HepG2 (cell line): Measurements from ENCODE around the gene STMN1. TPM values are rescaled to one million over a fixed set of nuclear protein-coding genes. Genes with fewer than 3 reads are reported as not detected.

Source experiments
- DNMT3B ChIP-seq: conservative IDR thresholded peaks from 2 replicates; pipeline ENCODE4 v1.6.1; 2016; ENCODE audit warnings: missing biosample characterization, control low read depth
- DPF2 ChIP-seq: sonication (generic); formaldehyde crosslinking; IDR thresholded peaks from 2 replicates; pipeline ENCODE4 v1.4.0; 2020; ENCODE audit warnings: mild to moderate bottlenecking, low read depth, missing genetic modification reagents, borderline replicate concordance
- ELF4 ChIP-seq: sonication (generic); formaldehyde crosslinking; IDR thresholded peaks from 2 replicates; pipeline ENCODE4 v1.5.0; 2020; ENCODE audit warnings: missing genetic modification reagents, mild to moderate bottlenecking, moderate library complexity, borderline replicate concordance
- ETV6 ChIP-seq: sonication (generic); formaldehyde crosslinking; conservative IDR thresholded peaks from 2 replicates; pipeline ENCODE4 v1.4.0; 2020; ENCODE audit warnings: missing genetic modification reagents
- GPBP1L1 ChIP-seq: sonication (generic); formaldehyde crosslinking; IDR thresholded peaks from 2 replicates; pipeline ENCODE4 v1.5.0; 2020; ENCODE audit warnings: mild to moderate bottlenecking, missing genetic modification reagents
- IKZF1 ChIP-seq: fragments of 450-650 bp; IDR thresholded peaks from 2 replicates; pipeline ENCODE4 v1.7.1; 2016
- NFE2L2 ChIP-seq: fragments of 150-350 bp; IDR thresholded peaks from 2 replicates; pipeline ENCODE4 v1.6.1; 2014; ENCODE audit warnings: low read length
- PLRG1 ChIP-seq: fragments of 450-650 bp; conservative IDR thresholded peaks from 2 replicates; pipeline ENCODE4 v1.6.1; 2016
- RBAK ChIP-seq: sonication (generic); formaldehyde crosslinking; IDR thresholded peaks from 2 replicates; pipeline ENCODE4 v1.5.1; 2020; ENCODE audit warnings: mild to moderate bottlenecking, missing genetic modification reagents
- RFX1 ChIP-seq: fragments of 450-650 bp; IDR thresholded peaks from 2 replicates; pipeline ENCODE4 v1.6.1; 2017
- SOX13 ChIP-seq, 3 experiments: fragments of 450-650 bp in 1 of 3; sonication (generic) in 1 of 3; formaldehyde crosslinking in 1 of 3; IDR thresholded peaks in 2 of 3; conservative IDR thresholded peaks in 1 of 3; 2 replicates each; pipeline versions ENCODE4 v1.5.0 to v1.6.1; 2016 to 2020; ENCODE audit warnings: antibody characterized with exemption in 1 of 3, mild to moderate bottlenecking in 1 of 3, missing compliant biosample characterization in 1 of 3, missing genetic modification reagents in 1 of 3, moderate library complexity in 1 of 3
- ZKSCAN8 ChIP-seq: IDR thresholded peaks from 2 replicates; pipeline ENCODE4 v1.6.1; 2016; ENCODE audit warnings: borderline replicate concordance, missing genetic modification reagents, missing compliant biosample characterization
- ZMYM3 ChIP-seq: sonication (generic); formaldehyde crosslinking; IDR thresholded peaks from 2 replicates; pipeline ENCODE4 v1.5.1; 2020; ENCODE audit warnings: mild to moderate bottlenecking, missing genetic modification reagents
- ZNF326 ChIP-seq: sonication (generic); formaldehyde crosslinking; IDR thresholded peaks from 2 replicates; pipeline ENCODE4 v1.4.0; 2020; ENCODE audit warnings: missing genetic modification reagents, borderline replicate concordance
- ZNF512B ChIP-seq: sonication (generic); formaldehyde crosslinking; IDR thresholded peaks from 2 replicates; pipeline ENCODE4 v1.5.1; 2020; ENCODE audit warnings: missing genetic modification reagents, mild to moderate bottlenecking, borderline replicate concordance
- ZNF563 ChIP-seq: sonication (generic); formaldehyde crosslinking; IDR thresholded peaks from 2 replicates; pipeline ENCODE4 v1.8.0; 2022; ENCODE audit warnings: mild to moderate bottlenecking, moderate library complexity, missing genetic modification reagents
- ZNF574 ChIP-seq: sonication (generic); formaldehyde crosslinking; IDR thresholded peaks from 2 replicates; pipeline ENCODE4 v1.4.0; 2020; ENCODE audit warnings: missing genetic modification reagents
- ZNF678 ChIP-seq: sonication (generic); formaldehyde crosslinking; IDR thresholded peaks from 2 replicates; pipeline ENCODE4 v1.4.0; 2020; ENCODE audit warnings: mild to moderate bottlenecking, missing genetic modification reagents
- ZNF772 ChIP-seq: sonication (generic); formaldehyde crosslinking; IDR thresholded peaks from 2 replicates; pipeline ENCODE4 v1.5.0; 2020; ENCODE audit warnings: mild to moderate bottlenecking, missing genetic modification reagents
- ZNF776 ChIP-seq: sonication (generic); formaldehyde crosslinking; IDR thresholded peaks from 2 replicates; pipeline ENCODE4 v1.4.0; 2020; ENCODE audit warnings: mild to moderate bottlenecking, missing genetic modification reagents
- ZSCAN30 ChIP-seq: sonication (generic); formaldehyde crosslinking; IDR thresholded peaks from 2 replicates; pipeline ENCODE4 v1.5.0; 2020; ENCODE audit warnings: mild to moderate bottlenecking, missing genetic modification reagents
- polyA plus RNA-seq, 8 experiments: library from polyadenylated mRNA; depleted of rRNA in 3 of 8; stranded (reverse) in 7 of 8; unstranded in 1 of 8; fragments of >200 nt; fragmentation: Illumina TruSeq in 4 of 8; extraction: Trizol in 4 of 8; gene quantifications; 2 replicates each; pipeline versions ENCODE4 v1.2.1 to v1.2.3, GENCODE V29; 2011 to 2016; ENCODE audit warnings: low read depth in 4 of 8, missing spikeins in 1 of 8, mixed read lengths in 1 of 8; ENCODE audit not compliant: insufficient read depth in 1 of 8
- total RNA-seq, 5 experiments: library from RNA; depleted of rRNA; stranded (reverse); fragments of >200 nt; fragmentation: Illumina TruSeq; extraction: Trizol; gene quantifications; 2 replicates each; pipeline ENCODE4 v1.2.3, GENCODE V29; 2016; ENCODE audit warnings: low read depth in 1 of 5

The STMN1 gene
- total and polyA plus RNA-seq, 2 of the 13 experiments (the other 11 are each of a cell fraction or from before 2014, with no cell fraction given): 45.9 to 409 TPM

- TF ChIP-seq RBAK: no peak
- peak; percentile 83 for TF ChIP-seq ZNF776 (CRISPR knock-in tag)
- no peak for TF ChIP-seq GPBP1L1 (CRISPR knock-in tag)
- no peak for TF ChIP-seq NFE2L2
- TF ChIP-seq ZNF574 (CRISPR knock-in tag): peak; percentile 68
- TF ChIP-seq DNMT3B (CRISPR knock-in tag): no peak
- TF ChIP-seq ZMYM3 (CRISPR knock-in tag): no peak
- no peak for TF ChIP-seq IKZF1
- TF ChIP-seq ZNF678 (CRISPR knock-in tag): no peak; the same call in 1 of the 2 replicates
- peak; percentile 78 for TF ChIP-seq ETV6 (CRISPR knock-in tag)
- no peak for TF ChIP-seq ZKSCAN8 (CRISPR knock-in tag)
- no peak for TF ChIP-seq RFX1
- no peak; the same call in 1 of the 2 replicates for TF ChIP-seq ZNF512B
- no peak for TF ChIP-seq ZNF772 (CRISPR knock-in tag)
- peak; percentile 80; the same call in 1 of the 2 replicates for TF ChIP-seq ZNF563 (CRISPR knock-in tag)
- no peak for TF ChIP-seq SOX13 (IDR thresholded peaks at IDR 0.05)
- peak in 1 of 2 experiments; percentile 61; a peak in 2 of 4 replicates for TF ChIP-seq SOX13 (CRISPR knock-in tag; conservative IDR thresholded peaks at IDR 0.05 in 1 of 2, IDR thresholded peaks at IDR 0.05 in 1 of 2)
- TF ChIP-seq ZSCAN30 (CRISPR knock-in tag): no peak
- TF ChIP-seq DPF2 (CRISPR knock-in tag): no peak
- TF ChIP-seq PLRG1: no peak
- no peak; the same call in 1 of the 2 replicates for TF ChIP-seq ELF4
- no peak for TF ChIP-seq ZNF326
These were observed 47.1 kb downstream of the STMN1 start, which contains the start of gene AUNIP (continued) for GRCh38 chr1:25858906-25859789.
